GM23248 (cell line): ENCODE data around the gene OXSR1. TPM values are rescaled to one million over a fixed set of nuclear protein-coding genes. Genes with fewer than 3 reads are reported as not detected.

ENCODE experiments used
- DNase-seq: peaks from one replicate; pipeline ENCODE4 v3.0.0-alpha.2; 2015
- H2AFZ ChIP-seq: fragments of 200-600 bp; sonication (generic); 2 replicates; pipeline ENCODE4 v1.6.1; 2016; ENCODE audit warnings: antibody characterized with exemption
- H3F3A ChIP-seq: fragments of 200-600 bp; sonication (generic); 2 replicates; pipeline ENCODE4 v1.6.1; 2016; ENCODE audit warnings: mild to moderate bottlenecking, antibody characterized with exemption, mixed run types; ENCODE audit not compliant: insufficient read depth
- H3K27ac ChIP-seq: fragments of 200-600 bp; sonication (generic); 2 replicates; pipeline ENCODE4 v1.5.1; 2016; ENCODE audit warnings: mild to moderate bottlenecking
- H3K27me3 ChIP-seq: fragments of 200-600 bp; sonication (generic); replicated peaks from 2 replicates; pipeline ENCODE4 v1.6.1; 2016; ENCODE audit warnings: mild to moderate bottlenecking; ENCODE audit not compliant: insufficient read depth
- H3K36me3 ChIP-seq: fragments of 200-600 bp; sonication (generic); 2 replicates; pipeline ENCODE4 v1.6.1; 2016; ENCODE audit warnings: low read depth, mild to moderate bottlenecking
- H3K4me1 ChIP-seq: fragments of 200-600 bp; sonication (generic); 2 replicates; pipeline ENCODE4 v1.6.1; 2016; ENCODE audit warnings: mild to moderate bottlenecking; ENCODE audit not compliant: insufficient read depth
- H3K4me2 ChIP-seq: fragments of 200-600 bp; sonication (generic); one replicate; pipeline ENCODE4 v1.6.1; 2016; ENCODE audit warnings: mild to moderate bottlenecking; ENCODE audit not compliant: unreplicated experiment
- H3K4me3 ChIP-seq: fragments of 200-600 bp; sonication (generic); 2 replicates; pipeline ENCODE4 v1.5.1; 2016; ENCODE audit warnings: mild to moderate bottlenecking
- H3K79me2 ChIP-seq: fragments of 200-600 bp; sonication (generic); 2 replicates; pipeline ENCODE4 v1.6.1; 2016; ENCODE audit warnings: mild to moderate bottlenecking; ENCODE audit not compliant: insufficient read depth
- H3K9ac ChIP-seq: fragments of 200-600 bp; sonication (generic); 2 replicates; pipeline ENCODE4 v1.6.1; 2016; ENCODE audit warnings: mild to moderate bottlenecking
- H3K9me2 ChIP-seq: fragments of 200-600 bp; sonication (generic); 2 replicates; pipeline ENCODE4 v1.6.1; 2016; ENCODE audit warnings: mixed run types, mild to moderate bottlenecking, moderate library complexity; ENCODE audit not compliant: insufficient read depth
- H3K9me3 ChIP-seq: fragments of 200-600 bp; sonication (generic); one replicate; pipeline ENCODE4 v1.6.1; 2017; ENCODE audit warnings: low read depth
- H4K20me1 ChIP-seq: fragments of 200-600 bp; sonication (generic); 2 replicates; pipeline ENCODE4 v1.6.0; 2016; ENCODE audit not compliant: insufficient read depth
- EZH2 ChIP-seq: fragments of 200-600 bp; sonication (generic); IDR thresholded peaks from 2 replicates; pipeline ENCODE4 v1.6.1; 2018; ENCODE audit warnings: antibody characterized with exemption, mild to moderate bottlenecking; ENCODE audit not compliant: insufficient read depth, poor library complexity, severe bottlenecking
- EZH2phosphoT487 ChIP-seq: fragments of 200-600 bp; sonication (generic); IDR thresholded peaks from 2 replicates; pipeline ENCODE4 v1.6.1; 2018; ENCODE audit warnings: antibody characterized with exemption, moderate library complexity, mild to moderate bottlenecking, low read depth; ENCODE audit not compliant: insufficient read depth
- WGBS, 2 experiments: methylation state at CpG; one replicate each; pipeline ENCODE4 v1.1.6; 2015 to 2017; ENCODE audit warnings: low lambda C conversion rate in 2 of 2, low coverage in 1 of 2; ENCODE audit errors: missing lambda C conversion rate in 2 of 2; 5-methylcytosine and 5-hydroxymethylcytosine counted together
- in situ Hi-C: fragments of 300-500 bp; cut with MboI; formaldehyde crosslinking; loops from 2 replicates; pipeline ENCODE4 v1.15.0; 2020
- polyA plus RNA-seq: library from polyadenylated mRNA; unstranded; fragments of >200 nt; fragmentation: Nextera tagmentation; extraction: Ambion mirVana; gene quantifications from 2 replicates; pipeline ENCODE4 v1.2.1, GENCODE V29; 2016
- total RNA-seq: library from RNA; depleted of rRNA; stranded (reverse); fragments of >200 nt; shearing (Covaris generic); gene quantifications from 2 replicates; pipeline ENCODE4 v1.2.3, GENCODE V29; 2014

The OXSR1 gene
- total and polyA plus RNA-seq, 2 experiments from 2014 or later: 17.1 to 29.5 TPM

DNA sequence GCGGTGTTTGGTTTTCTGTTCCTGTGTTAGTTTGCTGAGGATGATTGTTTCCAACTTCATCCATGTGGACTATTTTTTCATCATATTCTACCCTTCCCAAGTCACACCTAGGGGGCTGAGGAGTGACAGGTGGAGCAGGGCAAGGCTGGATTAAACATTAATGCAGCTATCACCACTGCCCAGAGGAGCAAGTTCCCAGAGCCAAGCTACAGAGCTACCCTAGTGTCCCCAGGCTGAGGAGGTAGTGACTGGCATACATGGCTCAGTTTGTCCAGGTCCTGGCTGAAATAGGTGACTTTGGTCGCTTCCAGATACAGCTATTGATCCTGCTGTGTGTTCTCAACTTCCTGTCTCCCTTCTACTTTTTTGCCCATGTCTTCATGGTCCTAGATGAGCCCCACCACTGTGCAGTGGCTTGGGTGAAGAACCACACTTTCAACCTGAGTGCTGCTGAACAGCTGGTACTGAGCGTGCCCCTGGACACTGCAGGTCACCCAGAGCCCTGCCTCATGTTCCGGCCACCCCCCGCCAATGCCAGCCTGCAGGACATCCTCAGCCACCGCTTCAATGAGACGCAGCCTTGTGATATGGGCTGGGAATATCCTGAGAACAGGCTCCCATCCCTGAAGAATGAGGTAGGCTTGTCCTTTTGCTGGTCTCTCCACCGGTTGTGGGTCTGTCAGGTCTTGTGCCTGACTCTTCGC lies 100.4 kb downstream of the OXSR1 start, which contains the start of gene SLC22A13:
SLC22A13 (plus strand) TSS at position 209 of the 704 bp plus-strand sequence; CDS start at position 258, 49 bp downstream.
- DNase-seq: no peak
- H3K4me1 ChIP-seq: no peaks in the 10 kb centered on the region
- H3K9me3 ChIP-seq: no peaks in the 10 kb centered on the region
- no peaks in the 10 kb centered on the region for H4K20me1 ChIP-seq
- TF ChIP-seq EZH2 (no peak), EZH2phosphoT487 (no peak)
- H3K9me2 ChIP-seq: no peaks in the 10 kb centered on the region
- 94 to 99% methylated on average over 9 of the region's 9 CpGs for WGBS, 2 experiments
- no peak within 1 kb of the TSS for H3K4me3 ChIP-seq
- no peaks in the 10 kb centered on the region for H3K27me3 ChIP-seq
- H3K9ac ChIP-seq: no peak within 1 kb of the TSS
- no peaks in the 10 kb centered on the region for H3F3A ChIP-seq
- no peak within 1 kb of the TSS for H3K4me2 ChIP-seq
- no peak within 1 kb of the TSS for H2AFZ ChIP-seq
- 0 out of 2 replicates have a peak, but pooled peaks cover 4% of the 10 kb centered on the region for H3K36me3 ChIP-seq
- no peaks in the 10 kb centered on the region for H3K79me2 ChIP-seq
- in situ Hi-C loops: no loop called here
- no peak within 1 kb of the TSS for H3K27ac ChIP-seq

DNA sequence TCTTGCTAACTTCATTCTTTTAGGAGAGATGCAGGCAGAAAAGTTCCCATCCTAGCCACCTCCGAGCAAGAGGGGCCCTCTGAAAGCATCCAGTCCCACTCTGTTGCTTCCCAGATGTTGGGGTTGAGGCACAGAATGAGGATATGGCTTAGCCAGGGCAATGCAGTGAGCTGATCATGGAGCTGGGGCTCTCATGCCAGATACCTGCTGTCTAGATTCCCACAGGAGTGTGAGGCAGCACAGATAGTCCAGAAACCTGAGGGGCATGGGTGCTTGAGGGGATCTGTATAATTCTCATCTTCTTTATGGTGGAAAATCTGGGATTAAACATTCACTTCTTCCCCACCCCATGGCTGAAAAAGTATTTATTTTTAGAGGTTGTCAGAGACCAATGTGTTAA lies 101.5 kb downstream of the OXSR1 start:
- no peak overlapping the region for H2AFZ ChIP-seq
- H3F3A ChIP-seq: no peaks in the 10 kb centered on the region
- no peak overlapping the region for H3K9ac ChIP-seq
- WGBS, 2 experiments: 50 to 63% methylated on average over 1 of the region's 1 CpG
- no peak overlapping the region for H3K27ac ChIP-seq
- H3K4me1 ChIP-seq: no peaks in the 10 kb centered on the region
- no peaks in the 10 kb centered on the region for H3K79me2 ChIP-seq
- H3K36me3 ChIP-seq: no peaks in the 10 kb centered on the region
- no peak overlapping the region for H3K4me2 ChIP-seq
- H3K4me3 ChIP-seq: no peak overlapping the region
- TF ChIP-seq EZH2 (no peak), EZH2phosphoT487 (no peak)
- no peak for DNase-seq
- H4K20me1 ChIP-seq: no peaks in the 10 kb centered on the region
- in situ Hi-C loops: no loop called here
- H3K9me3 ChIP-seq: no peaks in the 10 kb centered on the region
- H3K9me2 ChIP-seq: no peaks in the 10 kb centered on the region
- H3K27me3 ChIP-seq: no peaks in the 10 kb centered on the region

DNA sequence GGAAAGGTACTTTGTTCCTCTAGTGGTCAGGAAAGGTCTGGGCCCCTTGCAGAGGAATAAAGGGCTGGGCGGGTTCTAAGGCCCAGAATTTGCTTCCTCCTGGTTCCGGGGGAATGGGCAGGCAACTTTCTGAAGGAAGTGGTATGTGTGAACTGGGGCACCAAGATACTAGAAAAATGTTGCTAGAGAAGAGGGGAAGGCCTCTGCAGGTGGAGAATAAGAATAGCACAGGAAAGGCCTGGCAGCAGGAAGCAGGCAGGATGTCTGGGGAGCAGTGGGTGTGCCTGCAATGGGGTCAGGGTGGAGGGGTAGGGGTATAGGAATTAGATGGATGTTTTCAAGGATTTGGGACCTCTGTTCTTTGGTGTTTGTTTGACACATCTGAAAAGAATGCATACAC lies 102.3 kb downstream of the OXSR1 start:
- Histone ChIP-seq H3K9ac (no peak overlapping the region), H3K27ac (no peak overlapping the region), H3K36me3 (no peaks in the 10 kb centered on the region), H3K9me3 (no peaks in the 10 kb centered on the region), H3K9me2 (no peaks in the 10 kb centered on the region), H3K4me3 (no peak overlapping the region), H3K79me2 (no peaks in the 10 kb centered on the region), H3F3A (no peaks in the 10 kb centered on the region), H3K4me1 (no peaks in the 10 kb centered on the region), H4K20me1 (no peaks in the 10 kb centered on the region), H3K27me3 (no peaks in the 10 kb centered on the region), H3K4me2 (no peak overlapping the region), H2AFZ (no peak overlapping the region)
- WGBS, 2 experiments: 100% methylated on average over 2 of the region's 2 CpGs
- in situ Hi-C loops: no loop called here
- no peak for DNase-seq
- no peak for TF ChIP-seq EZH2phosphoT487
- no peak for TF ChIP-seq EZH2

DNA sequence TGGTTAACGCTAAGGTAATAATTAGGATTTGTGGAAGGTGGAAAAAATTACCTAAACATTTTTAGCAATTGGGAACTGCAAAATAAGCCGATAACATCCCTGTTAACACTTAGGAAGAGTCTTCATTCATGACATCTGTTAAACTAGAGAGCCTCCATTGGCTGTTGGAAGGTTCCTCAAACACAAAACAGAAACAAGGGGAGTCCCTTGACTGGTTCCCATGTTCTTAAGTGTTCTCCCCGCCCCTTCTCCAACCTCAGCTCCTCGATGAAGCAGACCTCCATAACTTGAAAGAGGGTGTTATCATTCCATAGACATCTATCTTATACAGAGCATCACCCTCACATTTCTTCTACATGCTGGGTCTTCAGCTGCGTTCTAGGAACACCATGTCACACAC lies 102.8 kb downstream of the OXSR1 start:
- no peaks in the 10 kb centered on the region for H3K79me2 ChIP-seq
- DNase-seq: no peak
- TF ChIP-seq EZH2: no peak
- H3K27ac ChIP-seq: no peak overlapping the region
- no peaks in the 10 kb centered on the region for H3K9me3 ChIP-seq
- H3K4me2 ChIP-seq: no peak overlapping the region
- 72 to 78% methylated on average over 5 of the region's 5 CpGs for WGBS, 2 experiments
- H3K27me3 ChIP-seq: no peaks in the 10 kb centered on the region
- no peak overlapping the region for H3K9ac ChIP-seq
- H3K4me3 ChIP-seq: no peak overlapping the region
- no peaks in the 10 kb centered on the region for H3F3A ChIP-seq
- in situ Hi-C loops: no loop called here
- no peaks in the 10 kb centered on the region for H3K4me1 ChIP-seq
- no peaks in the 10 kb centered on the region for H3K36me3 ChIP-seq
- H3K9me2 ChIP-seq: no peaks in the 10 kb centered on the region
- no peaks in the 10 kb centered on the region for H4K20me1 ChIP-seq
- no peak overlapping the region for H2AFZ ChIP-seq
